K562 (cell line): ENCODE data around the gene PKD1. TPM values are rescaled to one million over a fixed set of nuclear protein-coding genes. Genes with fewer than 3 reads are reported as not detected.

Source experiments
- ATAC-seq: fragments of 200-7000 bp; cut with Tn5 transposase; 3 replicates; pipeline ENCODE4 v1.9.1; 2020; ENCODE audit warnings: moderate library complexity
- BruUV-seq: library from RNA; stranded (reverse); fragments of 400-500 nt; replicated peaks from 2 replicates; lab custom pipeline; 2021; lab: Mats Ljungman, UMichigan
- CTCF ChIA-PET: fragments of 300-600 bp; formaldehyde crosslinking; extraction: SDS; loops from one replicate; lab custom pipeline; 2021; ENCODE audit warnings: low intra/inter-chr PET ratio; lab: Yijun Ruan, JAX
- POLR2A ChIA-PET: fragments of 300-600, 350-650 bp; sonication (Branson Sonifier 250); formaldehyde crosslinking; extraction: SDS; loops from one replicate; lab custom pipeline; 2021; ENCODE audit warnings: antibody characterized with exemption, inconsistent platforms; lab: Yijun Ruan, JAX
- DNase-seq, 4 experiments: peaks; one replicate each; pipeline versions ENCODE4 v3.0.0 to v3.0.0-alpha.2; 2011 to 2018; ENCODE audit warnings: low spot score in 3 of 4, mixed read lengths in 3 of 4; ENCODE audit errors: extremely low read depth in 1 of 4
- FAIRE-seq: peaks from 2 replicates; lab custom pipeline; 2011; peaks lifted over from hg19 to GRCh38; lab: Jason Lieb, UNC
- H2AFZ ChIP-seq: 2 replicates; pipeline ENCODE4 v1.6.0; 2011; ENCODE audit warnings: low read depth, low read length, control low read depth, inconsistent platforms
- H3K27ac ChIP-seq: fragments of 200-600 bp; 3 replicates; pipeline ENCODE4 v1.8.0; 2011; ENCODE audit warnings: low read depth, mild to moderate bottlenecking, control low read depth, inconsistent platforms, low read length, moderate library complexity, mixed read lengths; ENCODE audit errors: extremely low read depth
- H3K27me3 ChIP-seq, 2 experiments: fragments of 300-600 bp in 1 of 2; 2 replicates in 1 of 2; 3 replicates in 1 of 2; pipeline versions ENCODE4 v1.6.0 to v1.8.0; 2011; ENCODE audit warnings: inconsistent platforms in 2 of 2, low read length in 2 of 2, mild to moderate bottlenecking in 1 of 2, mixed read lengths in 1 of 2, moderate library complexity in 1 of 2; ENCODE audit not compliant: control insufficient read depth in 2 of 2, insufficient read depth in 2 of 2
- H3K36me3 ChIP-seq: fragments of 300-600 bp; 3 replicates; pipeline ENCODE4 v1.8.0; 2011; ENCODE audit warnings: mild to moderate bottlenecking, low read length, inconsistent platforms; ENCODE audit not compliant: control insufficient read depth, insufficient read depth
- H3K4me1 ChIP-seq, 2 experiments: fragments of 200-600 bp in 1 of 2; replicated peaks in 1 of 2; 2 replicates in 1 of 2; 3 replicates in 1 of 2; pipeline versions ENCODE4 v1.5.1 to v1.8.0; 2011; ENCODE audit warnings: inconsistent platforms in 2 of 2, low read length in 2 of 2, mild to moderate bottlenecking in 1 of 2, mixed read lengths in 1 of 2, moderate library complexity in 1 of 2; ENCODE audit not compliant: control insufficient read depth in 2 of 2, insufficient read depth in 2 of 2
- H3K4me2 ChIP-seq: 2 replicates; pipeline ENCODE4 v1.6.1; 2011; ENCODE audit warnings: low read length, control low read depth, inconsistent platforms, mixed read lengths; ENCODE audit not compliant: insufficient read depth
- H3K4me3 ChIP-seq: fragments of 200-600 bp; sonication (generic), shearing (Covaris generic); 2 replicates; pipeline ENCODE4 v1.5.1; 2016; ENCODE audit warnings: control low read depth, inconsistent platforms
- H3K79me2 ChIP-seq: fragments of 200-600 bp; 3 replicates; pipeline ENCODE4 v1.8.0; 2011; ENCODE audit warnings: low read length, inconsistent platforms; ENCODE audit not compliant: control insufficient read depth, insufficient read depth
- H3K9ac ChIP-seq, 2 experiments: 2 replicates each; pipeline versions ENCODE4 v1.6.0 to v1.6.1; 2011; ENCODE audit warnings: low read depth in 2 of 2, low read length in 2 of 2, control low read depth in 1 of 2, inconsistent platforms in 1 of 2, mild to moderate bottlenecking in 1 of 2, mixed read lengths in 1 of 2; ENCODE audit not compliant: insufficient read depth in 1 of 2
- H3K9me1 ChIP-seq: one replicate; pipeline ENCODE4 v1.6.0; 2011; ENCODE audit warnings: inconsistent platforms, mild to moderate bottlenecking, low read length, moderate library complexity; ENCODE audit not compliant: control insufficient read depth, insufficient read depth
- H3K9me3 ChIP-seq: replicated peaks from 2 replicates; pipeline ENCODE4 v1.5.1; 2011; ENCODE audit warnings: low read depth, low read length, inconsistent platforms; ENCODE audit not compliant: control insufficient read depth, insufficient read depth
- H4K20me1 ChIP-seq: replicated peaks from 2 replicates; pipeline ENCODE4 v1.6.1; 2011; ENCODE audit warnings: low read length, inconsistent platforms, mixed read lengths; ENCODE audit not compliant: control insufficient read depth, insufficient read depth
- HMG20A ChIP-seq: fragments of 450-650 bp; formaldehyde crosslinking; conservative IDR thresholded peaks from 2 replicates; pipeline ENCODE4 v1.4.0; 2020; ENCODE audit warnings: mild to moderate bottlenecking, mixed read lengths
- PTRF ChIP-seq: fragments of 450-650 bp; IDR thresholded peaks from 2 replicates; pipeline ENCODE4 v1.6.1; 2016; ENCODE audit warnings: mild to moderate bottlenecking, missing genetic modification characterization, missing compliant biosample characterization
- TBL1XR1 ChIP-seq, 2 experiments: IDR thresholded peaks; 2 replicates each; pipeline ENCODE4 v1.6.1; 2012; ENCODE audit warnings: improper control_type of control experiment in 2 of 2, low read length in 2 of 2, mild to moderate bottlenecking in 1 of 2
- ZNF696 ChIP-seq: fragments of 250-450 bp; sonication (Bioruptor Pico); conservative IDR thresholded peaks from 2 replicates; pipeline ENCODE4 v1.4.0; 2020; ENCODE audit warnings: mild to moderate bottlenecking, moderate library complexity
- WGBS: fragments of 100-300 bp; shearing (Covaris generic); methylation state at CpG from one replicate; pipeline ENCODE4 v1.1.6; 2016; ENCODE audit warnings: low coverage, mixed read lengths; ENCODE audit not compliant: insufficient coverage; ENCODE audit errors: missing lambda C conversion rate; 5-methylcytosine and 5-hydroxymethylcytosine counted together
- in situ Hi-C: fragments of 300-500 bp; cut with MboI; formaldehyde crosslinking; loops from 4 replicates; pipeline ENCODE4 v1.15.0; 2018; ENCODE audit warnings: inconsistent platforms, mixed read lengths
- intact Hi-C: fragments of 100-400 bp; cut with micrococcal nuclease; formaldehyde crosslinking; loops from 2 replicates; pipeline ENCODE4 v1.14.2; 2022
- polyA plus RNA-seq, 8 experiments: library from polyadenylated mRNA; depleted of rRNA in 4 of 8; stranded (reverse) in 5 of 8; unstranded in 3 of 8; fragments of >200 nt; fragmentation: Nextera tagmentation in 2 of 8; fragmentation: Illumina TruSeq in 1 of 8; extraction: Ambion mirVana in 2 of 8; extraction: Trizol in 1 of 8; gene quantifications; 2 replicates each; pipeline versions ENCODE4 v1.2.1 to v1.2.3, GENCODE V29; 2011 to 2014; ENCODE audit warnings: inconsistent platforms in 1 of 8, missing spikeins in 1 of 8
- total RNA-seq, 7 experiments: library from RNA; depleted of rRNA in 6 of 7; stranded (reverse); fragments of >200 nt in 6 of 7; fragmentation: Illumina TruSeq in 2 of 7; extraction: Trizol in 2 of 7; gene quantifications; 2 replicates each; pipeline versions ENCODE4 v1.2.1 to v1.2.3, GENCODE V29; 2011 to 2021; ENCODE audit warnings: low replicate concordance in 1 of 7
- TF ChIP-seq, protein P1 (sequence below): fragments of 200-800 bp; sonication (Bioruptor generic); IDR thresholded peaks from 2 replicates; pipeline ENCODE4 v1.6.1; 2017; ENCODE audit warnings: missing genetic modification characterization, missing compliant biosample characterization

PKD1 gene
- total and polyA plus RNA-seq, 9 of the 15 experiments (the other 6 are each of a cell fraction or from before 2014, with no cell fraction given) = 0.23 to 93.5 (median 12.6) TPM

DNA sequence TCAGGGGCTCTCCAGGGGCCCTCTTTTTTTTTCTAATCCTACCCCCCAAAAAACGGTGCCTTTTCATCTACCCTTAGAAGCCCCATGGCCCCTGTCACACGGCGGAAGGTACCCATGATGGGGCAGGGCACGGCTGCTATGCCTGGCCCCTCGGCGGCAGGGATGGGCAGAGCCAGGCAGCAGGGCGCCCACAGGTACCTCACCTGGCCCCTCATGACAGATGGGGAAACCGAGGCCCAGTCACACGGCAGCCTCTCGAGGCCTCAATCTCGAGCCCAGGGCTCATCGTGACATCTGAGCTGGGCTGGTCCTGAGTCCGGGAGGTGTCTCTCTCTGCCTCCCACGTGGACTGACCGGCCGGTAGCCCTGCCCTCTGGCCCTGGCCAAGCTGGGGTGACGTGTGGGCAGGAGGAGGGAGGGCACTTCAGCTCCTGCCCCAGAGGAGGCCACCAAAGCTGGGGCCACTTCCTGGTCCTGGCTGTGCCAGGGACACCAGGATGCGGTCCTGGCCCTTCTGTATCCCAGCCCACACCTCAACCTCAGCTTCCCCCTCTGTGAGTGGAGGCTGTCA is 31.5 kb upstream of the PKD1 start:
- ATAC-seq (no peak), DNase-seq (no peak), FAIRE-seq (no peak)
- no peak overlapping the region for H3K9ac ChIP-seq
- no peak overlapping the region for H3K27ac ChIP-seq
- peaks cover 27% of the 10 kb centered on the region for H3K79me2 ChIP-seq
- no peaks in the 10 kb centered on the region for H3K27me3 ChIP-seq
- H3K9me3 ChIP-seq = peaks cover 3% of the 10 kb centered on the region; the same call in 1 of the 2 replicates
- no peak overlapping the region for H3K4me3 ChIP-seq
- no peak overlapping the region for H3K4me2 ChIP-seq
- intact Hi-C loops (no loop called here), in situ Hi-C loops (no loop called here)
- H3K9me1 ChIP-seq = no peaks in the 10 kb centered on the region
- peaks cover 67% of the 10 kb centered on the region for H3K36me3 ChIP-seq
- no peak for TF ChIP-seq HMG20A (CRISPR knock-in tag)
- TF ChIP-seq PTRF (tag) = no peak
- TF ChIP-seq ZNF696 (CRISPR knock-in tag) = no peak
- TF ChIP-seq TBL1XR1 (IDR thresholded peaks at IDR 0.05; ENCODE audit: low read length in 2 of 2) = no peak
- TF ChIP-seq, protein P1, sequence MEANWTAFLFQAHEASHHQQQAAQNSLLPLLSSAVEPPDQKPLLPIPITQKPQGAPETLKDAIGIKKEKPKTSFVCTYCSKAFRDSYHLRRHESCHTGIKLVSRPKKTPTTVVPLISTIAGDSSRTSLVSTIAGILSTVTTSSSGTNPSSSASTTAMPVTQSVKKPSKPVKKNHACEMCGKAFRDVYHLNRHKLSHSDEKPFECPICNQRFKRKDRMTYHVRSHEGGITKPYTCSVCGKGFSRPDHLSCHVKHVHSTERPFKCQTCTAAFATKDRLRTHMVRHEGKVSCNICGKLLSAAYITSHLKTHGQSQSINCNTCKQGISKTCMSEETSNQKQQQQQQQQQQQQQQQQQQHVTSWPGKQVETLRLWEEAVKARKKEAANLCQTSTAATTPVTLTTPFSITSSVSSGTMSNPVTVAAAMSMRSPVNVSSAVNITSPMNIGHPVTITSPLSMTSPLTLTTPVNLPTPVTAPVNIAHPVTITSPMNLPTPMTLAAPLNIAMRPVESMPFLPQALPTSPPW (CRISPR knock-in tag) = no peak
- no TSS peak for BruUV-seq
- no peak overlapping the region for H2AFZ ChIP-seq
- ChIA-PET POLR2A (interaction anchor here (0.6 to 4.8 kb wide), 3 partner anchors 11 to 28 kb away, joined by 4 to 46 read pairs (median 7); partner anchors contain the start of gene TRAF7), CTCF (no interaction called here)
- H4K20me1 ChIP-seq = no peaks in the 10 kb centered on the region
- 91% methylated on average over 17 of the region's 18 CpGs for WGBS
- peaks cover 0 to 47% of the 10 kb centered on the region in 2 experiments; a peak in 2 of 5 replicates for H3K4me1 ChIP-seq
